ENCODE data around the gene MYO5C.

DNA sequence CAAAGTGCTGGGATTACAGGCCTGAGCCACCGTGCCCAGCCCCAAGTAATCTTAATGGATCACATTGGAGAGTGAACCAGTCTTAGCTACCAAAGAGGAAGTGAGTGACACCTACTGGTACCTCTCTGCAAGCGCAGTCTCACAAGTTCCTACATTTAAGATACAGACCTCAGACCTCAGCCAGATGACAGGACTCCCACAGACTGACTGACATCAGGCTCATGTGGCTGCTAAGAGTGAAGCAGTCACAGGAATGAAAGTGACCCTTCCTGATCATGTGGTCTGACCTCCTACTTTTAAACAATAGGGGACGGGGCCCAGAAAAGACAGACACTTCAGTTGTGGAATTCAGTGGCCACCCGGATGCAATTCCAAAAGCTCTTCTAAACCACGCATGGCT is 68.1 kb downstream of the MYO5C start:
- TF ChIP-seq, protein P1, sequence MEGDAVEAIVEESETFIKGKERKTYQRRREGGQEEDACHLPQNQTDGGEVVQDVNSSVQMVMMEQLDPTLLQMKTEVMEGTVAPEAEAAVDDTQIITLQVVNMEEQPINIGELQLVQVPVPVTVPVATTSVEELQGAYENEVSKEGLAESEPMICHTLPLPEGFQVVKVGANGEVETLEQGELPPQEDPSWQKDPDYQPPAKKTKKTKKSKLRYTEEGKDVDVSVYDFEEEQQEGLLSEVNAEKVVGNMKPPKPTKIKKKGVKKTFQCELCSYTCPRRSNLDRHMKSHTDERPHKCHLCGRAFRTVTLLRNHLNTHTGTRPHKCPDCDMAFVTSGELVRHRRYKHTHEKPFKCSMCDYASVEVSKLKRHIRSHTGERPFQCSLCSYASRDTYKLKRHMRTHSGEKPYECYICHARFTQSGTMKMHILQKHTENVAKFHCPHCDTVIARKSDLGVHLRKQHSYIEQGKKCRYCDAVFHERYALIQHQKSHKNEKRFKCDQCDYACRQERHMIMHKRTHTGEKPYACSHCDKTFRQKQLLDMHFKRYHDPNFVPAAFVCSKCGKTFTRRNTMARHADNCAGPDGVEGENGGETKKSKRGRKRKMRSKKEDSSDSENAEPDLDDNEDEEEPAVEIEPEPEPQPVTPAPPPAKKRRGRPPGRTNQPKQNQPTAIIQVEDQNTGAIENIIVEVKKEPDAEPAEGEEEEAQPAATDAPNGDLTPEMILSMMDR (IDR thresholded peaks at IDR 0.05) = no peak
- no peak for TF ChIP-seq POLR2A (IDR thresholded peaks at IDR 0.05)
